GM12891 (cell line): ENCODE measurements around the gene MEI4.
"Not testable (repeated sequence)": the region's sequence is repeated elsewhere in the genome, so short reads cannot be mapped to it uniquely, and the experiment has no call there.

Experiments
- DNase-seq: peaks from one replicate; pipeline ENCODE4 v3.0.0; 2011; ENCODE audit warnings: low spot score; ENCODE audit not compliant: insufficient read length
- FAIRE-seq: peaks from 2 replicates; lab custom pipeline; 2011; peaks lifted over from hg19 to GRCh38; lab: Jason Lieb, UNC
- PAX5 ChIP-seq: IDR thresholded peaks from 2 replicates; pipeline ENCODE4 v1.6.1; 2011; ENCODE audit warnings: low read length, moderate library complexity, mild to moderate bottlenecking; ENCODE audit not compliant: insufficient read depth, severe bottlenecking
- POLR2A ChIP-seq: IDR thresholded peaks from 2 replicates; pipeline ENCODE4 v1.6.1; 2011; ENCODE audit warnings: low read depth, low read length, control low read depth
- POLR2AphosphoS5 ChIP-seq: IDR thresholded peaks from 2 replicates; pipeline ENCODE4 v1.6.1; 2011; ENCODE audit warnings: low read depth, low read length, control low read depth
- POU2F2 ChIP-seq: IDR thresholded peaks from 2 replicates; pipeline ENCODE4 v1.6.1; 2011; ENCODE audit warnings: low read depth, mild to moderate bottlenecking, control low read depth, low read length, moderate library complexity
- SPI1 ChIP-seq: IDR thresholded peaks from 2 replicates; pipeline ENCODE4 v1.6.1; 2011; ENCODE audit warnings: low read depth, low read length, control low read depth
- TAF1 ChIP-seq: IDR thresholded peaks from 2 replicates; pipeline ENCODE4 v1.6.1; 2011; ENCODE audit warnings: low read depth, low read length, control low read depth

MEI4 gene

GRCh38 chr6:77812304-77812703 lies 159.5 kb downstream of the MEI4 start:
- TF ChIP-seq POLR2AphosphoS5, result no peak
- no peak for TF ChIP-seq SPI1
- TF ChIP-seq TAF1, result no peak
- no peak for DNase-seq
- no peak for FAIRE-seq

DNA sequence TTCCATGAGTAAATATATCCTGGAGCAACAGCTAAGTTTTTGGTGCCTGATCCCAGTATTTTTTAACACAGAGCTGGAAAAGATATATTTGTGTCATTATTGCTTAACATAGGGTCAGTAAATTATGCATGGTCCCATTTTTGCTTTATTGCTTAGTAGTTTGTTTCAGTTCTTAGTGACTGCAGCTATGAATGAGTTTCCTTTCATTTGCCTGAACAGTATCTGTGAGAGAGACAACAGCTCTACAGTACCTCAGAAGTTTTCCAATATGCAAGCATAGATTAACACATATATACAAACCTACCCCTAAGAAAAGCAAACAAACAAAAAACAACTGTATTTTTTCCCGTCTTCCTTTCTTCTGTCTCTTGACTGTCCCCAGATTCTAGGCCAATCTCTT lies 160.3 kb downstream of the MEI4 start:
- no peak for TF ChIP-seq PAX5
- TF ChIP-seq POLR2AphosphoS5, result no peak
- TF ChIP-seq POU2F2, result no peak
- TF ChIP-seq TAF1, result no peak
- no peak for TF ChIP-seq POLR2A
- TF ChIP-seq SPI1, result no peak
- DNase-seq, result no peak
- FAIRE-seq, result no peak

DNA sequence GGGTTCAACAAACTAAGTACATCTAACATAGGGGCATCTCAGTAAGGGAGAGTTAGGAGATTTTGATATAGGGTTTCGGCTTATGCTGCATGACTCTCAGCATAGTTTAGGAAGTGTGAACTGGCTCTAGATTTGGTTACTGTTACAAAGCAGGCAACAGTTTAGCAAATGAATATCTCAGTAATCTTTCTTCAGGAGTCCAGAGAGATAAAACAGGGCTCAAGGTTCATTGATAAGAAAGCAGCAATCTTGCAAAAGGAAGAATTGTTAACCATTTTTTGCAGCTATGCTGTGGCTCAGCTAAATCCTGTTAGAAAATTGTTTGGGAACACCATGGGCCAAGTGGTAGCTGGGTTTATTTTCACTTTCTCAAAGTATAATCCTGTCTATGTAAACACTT lies 161.3 kb downstream of the MEI4 start:
- no peak for DNase-seq
- no peak for TF ChIP-seq TAF1
- no peak for TF ChIP-seq SPI1
- no peak for TF ChIP-seq PAX5
- no peak for TF ChIP-seq POLR2A
- TF ChIP-seq POU2F2, result no peak
- FAIRE-seq, result no peak

DNA sequence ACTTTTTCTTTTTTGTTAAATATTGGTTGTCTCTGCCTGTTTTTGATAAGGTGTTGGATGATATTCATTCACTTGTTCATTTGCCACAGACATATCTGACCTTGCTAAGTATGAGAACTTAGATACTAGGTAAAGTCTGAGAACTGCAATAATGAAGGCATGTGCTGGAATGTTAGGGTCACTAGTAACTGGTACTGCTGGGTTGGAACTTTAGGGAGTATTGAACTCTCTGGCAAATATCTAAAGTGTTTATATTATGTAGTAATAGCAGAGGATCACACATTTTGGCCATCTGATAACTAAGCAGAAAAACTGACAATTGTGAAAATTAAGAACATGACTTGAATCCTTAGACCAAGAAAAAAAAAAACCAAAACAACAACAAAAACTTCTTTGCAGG lies 162.7 kb downstream of the MEI4 start:
- DNase-seq (no peak), FAIRE-seq (no peak)
- TF ChIP-seq POLR2A (no peak), PAX5 (no peak), POLR2AphosphoS5 (no peak), SPI1 (no peak), POU2F2 (no peak), TAF1 (no peak)

GRCh38 chr6:77816766-77817270 lies 164.0 kb downstream of the MEI4 start:
- FAIRE-seq (no peak), DNase-seq (no peak)
- no peak for TF ChIP-seq PAX5
- no peak for TF ChIP-seq TAF1
- no peak for TF ChIP-seq SPI1
- TF ChIP-seq POU2F2, result no peak
- TF ChIP-seq POLR2A, result no peak
- no peak for TF ChIP-seq POLR2AphosphoS5

DNA sequence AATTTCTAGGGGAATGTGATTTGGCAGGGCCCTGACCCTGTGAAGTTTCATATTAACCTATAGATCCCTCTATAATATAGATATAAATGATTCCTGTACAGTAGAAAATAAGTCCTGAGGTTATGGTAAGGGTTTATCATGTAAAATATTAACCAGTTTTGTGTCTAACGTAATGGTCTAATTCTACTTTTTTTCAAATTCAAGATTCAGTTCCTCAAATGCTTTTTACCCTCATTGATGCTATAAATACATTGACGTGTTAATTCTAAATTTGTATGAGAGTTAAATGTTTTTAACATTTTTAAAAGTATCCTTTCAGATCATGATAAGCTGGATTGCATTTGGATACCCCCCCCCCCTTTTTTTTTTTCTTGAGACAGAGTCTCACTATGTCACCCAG lies 169.4 kb downstream of the MEI4 start:
- no peak for FAIRE-seq

DNA sequence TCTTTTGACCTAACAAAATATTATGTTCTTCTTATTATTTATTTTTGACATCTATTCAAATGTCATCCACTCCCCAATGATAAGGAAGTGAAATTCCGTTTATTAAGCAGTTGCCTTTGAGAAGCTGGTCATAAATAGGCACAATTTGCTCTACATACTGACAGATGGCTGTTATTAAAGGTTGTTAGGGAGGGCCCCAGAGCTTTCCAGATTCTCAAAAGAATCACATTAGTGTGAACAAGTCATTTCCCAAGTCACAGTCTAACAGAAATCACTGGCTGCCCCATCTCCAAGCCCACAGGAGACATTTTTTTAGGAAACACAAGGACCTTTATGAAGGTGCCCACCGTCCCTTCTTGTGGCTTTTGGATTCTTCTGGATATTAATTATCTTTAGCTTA lies 172.4 kb downstream of the MEI4 start:
- TF ChIP-seq PAX5 (no peak), SPI1 (no peak), POLR2A (no peak), POU2F2 (no peak)
- FAIRE-seq, result no peak
- no peak for DNase-seq

More for the DNA sequence above, 169.4 kb downstream of the MEI4 start:
- TF ChIP-seq POLR2AphosphoS5 (no peak), SPI1 (no peak), TAF1 (no peak), POLR2A (no peak), PAX5 (no peak), POU2F2 (no peak)
- DNase-seq, result no peak

DNA sequence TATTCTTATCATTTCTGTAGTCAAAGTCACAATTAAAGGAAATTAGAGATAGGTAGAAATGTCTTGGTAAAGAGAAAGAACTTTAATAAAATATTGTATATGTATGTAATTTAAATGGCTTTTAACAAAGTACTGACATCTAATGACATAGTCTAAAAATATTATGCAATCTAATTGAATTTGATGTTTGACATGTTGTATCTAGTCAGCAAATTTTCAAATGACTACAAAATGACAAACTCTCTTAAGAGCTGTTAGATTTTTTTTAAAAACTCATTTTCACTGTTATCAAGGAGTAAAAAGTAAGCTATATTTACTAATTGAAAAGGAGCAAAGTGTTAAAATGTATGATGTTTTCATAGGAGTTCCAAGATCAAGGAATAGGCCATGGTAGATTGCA lies 176.9 kb downstream of the MEI4 start:
- no peak for TF ChIP-seq SPI1
- DNase-seq (no peak), FAIRE-seq (no peak)

GRCh38 chr6:77833749-77834148 lies 180.9 kb downstream of the MEI4 start:
- not testable (repeated sequence) for DNase-seq, FAIRE-seq

DNA sequence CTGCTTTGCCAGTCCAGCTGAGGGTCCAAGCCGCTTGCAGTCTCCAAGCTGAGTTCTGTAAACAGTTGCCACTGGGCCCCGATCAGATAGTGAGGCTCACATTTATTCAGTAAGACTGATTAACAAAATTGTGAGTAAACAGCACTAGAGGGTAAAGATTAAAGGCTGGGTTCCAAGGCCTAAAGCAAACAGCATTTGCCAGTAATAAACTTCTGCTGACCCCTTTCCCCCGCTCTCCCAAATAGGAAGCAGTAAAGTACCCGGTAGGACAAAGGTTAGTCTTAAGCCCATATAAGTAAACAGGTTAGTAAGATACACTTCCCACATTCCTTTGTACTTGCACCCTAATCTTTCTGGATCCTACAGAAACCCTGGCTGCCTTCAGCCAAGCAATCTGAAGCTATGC lies 181.8 kb downstream of the MEI4 start:
- FAIRE-seq, result no peak

More for the DNA sequence above, 181.8 kb downstream of the MEI4 start:
- no peak for DNase-seq
- TF ChIP-seq POLR2AphosphoS5, result no peak
- no peak for TF ChIP-seq TAF1
- TF ChIP-seq POLR2A, result no peak
- no peak for TF ChIP-seq PAX5
- no peak for TF ChIP-seq SPI1
- TF ChIP-seq POU2F2, result no peak
